ENCODE data around the gene CDK12.

DNA sequence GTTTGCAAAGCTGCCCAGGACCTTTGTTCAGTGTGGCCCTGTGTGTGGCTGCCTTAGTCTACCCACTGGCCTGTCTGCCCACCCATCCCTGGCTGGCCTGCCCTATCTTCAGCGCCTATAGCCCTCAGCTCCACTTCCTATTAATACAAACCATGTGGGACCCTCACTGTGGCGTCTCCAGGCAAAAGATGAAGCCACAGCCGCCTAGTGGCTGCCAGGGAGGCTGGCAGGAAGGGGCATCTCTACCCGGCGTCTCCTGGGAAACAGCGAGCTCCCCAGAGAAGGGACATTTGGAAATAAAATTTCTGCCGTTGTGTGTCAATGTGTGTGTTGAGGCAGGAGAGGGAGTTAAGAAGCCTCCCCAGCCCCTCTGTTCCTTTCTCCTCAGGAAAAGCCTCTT is 114.9 kb downstream of the CDK12 start:
- TF ChIP-seq, protein P1, sequence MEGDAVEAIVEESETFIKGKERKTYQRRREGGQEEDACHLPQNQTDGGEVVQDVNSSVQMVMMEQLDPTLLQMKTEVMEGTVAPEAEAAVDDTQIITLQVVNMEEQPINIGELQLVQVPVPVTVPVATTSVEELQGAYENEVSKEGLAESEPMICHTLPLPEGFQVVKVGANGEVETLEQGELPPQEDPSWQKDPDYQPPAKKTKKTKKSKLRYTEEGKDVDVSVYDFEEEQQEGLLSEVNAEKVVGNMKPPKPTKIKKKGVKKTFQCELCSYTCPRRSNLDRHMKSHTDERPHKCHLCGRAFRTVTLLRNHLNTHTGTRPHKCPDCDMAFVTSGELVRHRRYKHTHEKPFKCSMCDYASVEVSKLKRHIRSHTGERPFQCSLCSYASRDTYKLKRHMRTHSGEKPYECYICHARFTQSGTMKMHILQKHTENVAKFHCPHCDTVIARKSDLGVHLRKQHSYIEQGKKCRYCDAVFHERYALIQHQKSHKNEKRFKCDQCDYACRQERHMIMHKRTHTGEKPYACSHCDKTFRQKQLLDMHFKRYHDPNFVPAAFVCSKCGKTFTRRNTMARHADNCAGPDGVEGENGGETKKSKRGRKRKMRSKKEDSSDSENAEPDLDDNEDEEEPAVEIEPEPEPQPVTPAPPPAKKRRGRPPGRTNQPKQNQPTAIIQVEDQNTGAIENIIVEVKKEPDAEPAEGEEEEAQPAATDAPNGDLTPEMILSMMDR (IDR thresholded peaks at IDR 0.05): peak in 1 of 5 experiments; percentile 17
- TF ChIP-seq EP300 (IDR thresholded peaks at IDR 0.05): no peak
